HepG2 (cell line): ENCODE results near the gene CCM2.

Experiments used
- POLR2AphosphoS5 ChIP-seq: IDR thresholded peaks from 2 replicates; pipeline ENCODE4 v1.6.1; 2012; ENCODE audit warnings: low read depth, low read length
- ZNF773 ChIP-seq: sonication (generic); formaldehyde crosslinking; IDR thresholded peaks from 2 replicates; pipeline ENCODE4 v1.4.0; 2020; ENCODE audit warnings: missing genetic modification reagents, borderline replicate concordance
- ZSCAN29 ChIP-seq: sonication (generic); formaldehyde crosslinking; conservative IDR thresholded peaks from 2 replicates; pipeline ENCODE4 v1.4.0; 2020; ENCODE audit warnings: mild to moderate bottlenecking, missing genetic modification reagents
- TF ChIP-seq, protein P1 (sequence below): sonication (generic); formaldehyde crosslinking; IDR thresholded peaks from 2 replicates; pipeline ENCODE4 v1.5.0; 2020; ENCODE audit warnings: mild to moderate bottlenecking, missing genetic modification reagents, moderate library complexity
- TF ChIP-seq, protein P2 (sequence below): sonication (generic); formaldehyde crosslinking; IDR thresholded peaks from 2 replicates; pipeline ENCODE4 v1.8.1; 2023; ENCODE audit warnings: mild to moderate bottlenecking, missing genetic modification reagents

DNA sequence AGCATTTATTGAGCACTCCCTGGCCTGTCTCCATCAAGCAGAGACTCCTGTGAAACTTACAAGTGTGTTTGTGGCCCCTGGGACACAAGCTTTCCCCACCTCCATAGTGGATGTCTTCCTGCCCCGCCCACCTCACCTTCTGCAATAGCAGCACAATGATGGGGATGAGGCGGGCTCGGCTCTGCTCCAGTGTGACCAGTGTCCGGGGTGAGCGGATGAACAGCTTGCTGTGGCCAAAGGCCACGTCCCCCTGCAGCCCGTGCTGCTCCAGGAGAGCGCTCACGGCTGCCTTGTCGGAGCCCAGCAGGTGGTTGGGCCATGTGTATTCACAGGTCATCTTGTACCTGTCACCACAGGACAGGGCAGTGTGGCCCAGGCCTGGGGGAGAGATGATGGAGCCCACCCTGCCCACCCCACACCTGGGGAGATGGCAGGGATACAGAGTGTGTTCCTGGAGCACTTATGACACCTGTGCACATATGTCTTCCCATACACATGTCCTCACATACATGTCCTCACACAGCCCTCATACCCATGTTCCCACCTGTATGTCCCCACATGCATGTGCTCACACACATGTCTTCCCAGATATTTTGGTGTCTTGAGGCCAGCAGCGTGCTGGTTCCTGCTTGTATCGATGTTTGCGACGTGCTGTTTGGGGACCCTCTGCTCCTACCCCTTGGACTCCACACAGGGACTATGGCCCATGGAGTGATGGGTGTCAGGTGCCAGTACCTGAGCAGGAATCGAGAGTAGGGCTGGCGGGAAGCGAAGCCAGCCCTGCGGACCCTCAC lies 33.9 kb upstream of the CCM2 start:
- TF ChIP-seq, protein P1, sequence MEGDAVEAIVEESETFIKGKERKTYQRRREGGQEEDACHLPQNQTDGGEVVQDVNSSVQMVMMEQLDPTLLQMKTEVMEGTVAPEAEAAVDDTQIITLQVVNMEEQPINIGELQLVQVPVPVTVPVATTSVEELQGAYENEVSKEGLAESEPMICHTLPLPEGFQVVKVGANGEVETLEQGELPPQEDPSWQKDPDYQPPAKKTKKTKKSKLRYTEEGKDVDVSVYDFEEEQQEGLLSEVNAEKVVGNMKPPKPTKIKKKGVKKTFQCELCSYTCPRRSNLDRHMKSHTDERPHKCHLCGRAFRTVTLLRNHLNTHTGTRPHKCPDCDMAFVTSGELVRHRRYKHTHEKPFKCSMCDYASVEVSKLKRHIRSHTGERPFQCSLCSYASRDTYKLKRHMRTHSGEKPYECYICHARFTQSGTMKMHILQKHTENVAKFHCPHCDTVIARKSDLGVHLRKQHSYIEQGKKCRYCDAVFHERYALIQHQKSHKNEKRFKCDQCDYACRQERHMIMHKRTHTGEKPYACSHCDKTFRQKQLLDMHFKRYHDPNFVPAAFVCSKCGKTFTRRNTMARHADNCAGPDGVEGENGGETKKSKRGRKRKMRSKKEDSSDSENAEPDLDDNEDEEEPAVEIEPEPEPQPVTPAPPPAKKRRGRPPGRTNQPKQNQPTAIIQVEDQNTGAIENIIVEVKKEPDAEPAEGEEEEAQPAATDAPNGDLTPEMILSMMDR: no peak
- TF ChIP-seq ZNF773 (CRISPR knock-in tag) (no peak), POLR2AphosphoS5 (no peak), ZSCAN29 (CRISPR knock-in tag) (no peak)
- TF ChIP-seq, protein P2, sequence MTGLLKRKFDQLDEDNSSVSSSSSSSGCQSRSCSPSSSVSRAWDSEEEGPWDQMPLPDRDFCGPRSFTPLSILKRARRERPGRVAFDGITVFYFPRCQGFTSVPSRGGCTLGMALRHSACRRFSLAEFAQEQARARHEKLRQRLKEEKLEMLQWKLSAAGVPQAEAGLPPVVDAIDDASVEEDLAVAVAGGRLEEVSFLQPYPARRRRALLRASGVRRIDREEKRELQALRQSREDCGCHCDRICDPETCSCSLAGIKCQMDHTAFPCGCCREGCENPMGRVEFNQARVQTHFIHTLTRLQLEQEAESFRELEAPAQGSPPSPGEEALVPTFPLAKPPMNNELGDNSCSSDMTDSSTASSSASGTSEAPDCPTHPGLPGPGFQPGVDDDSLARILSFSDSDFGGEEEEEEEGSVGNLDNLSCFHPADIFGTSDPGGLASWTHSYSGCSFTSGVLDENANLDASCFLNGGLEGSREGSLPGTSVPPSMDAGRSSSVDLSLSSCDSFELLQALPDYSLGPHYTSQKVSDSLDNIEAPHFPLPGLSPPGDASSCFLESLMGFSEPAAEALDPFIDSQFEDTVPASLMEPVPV (CRISPR knock-in tag): no peak
